K562 (cell line): Measurements from ENCODE around the gene PDE3A. TPM values are rescaled to one million over a fixed set of nuclear protein-coding genes. Genes with fewer than 3 reads are reported as not detected.

Source experiments
- ATAC-seq: fragments of 200-7000 bp; cut with Tn5 transposase; 3 replicates; pipeline ENCODE4 v1.9.1; 2020; ENCODE audit warnings: moderate library complexity
- BruUV-seq: library from RNA; stranded (reverse); fragments of 400-500 nt; replicated peaks from 2 replicates; lab custom pipeline; 2021; lab: Mats Ljungman, UMichigan
- CTCF ChIA-PET: fragments of 300-600 bp; formaldehyde crosslinking; extraction: SDS; loops from one replicate; lab custom pipeline; 2021; ENCODE audit warnings: low intra/inter-chr PET ratio; lab: Yijun Ruan, JAX
- POLR2A ChIA-PET: fragments of 300-600, 350-650 bp; sonication (Branson Sonifier 250); formaldehyde crosslinking; extraction: SDS; loops from one replicate; lab custom pipeline; 2021; ENCODE audit warnings: antibody characterized with exemption, inconsistent platforms; lab: Yijun Ruan, JAX
- DNase-seq, 4 experiments: peaks; one replicate each; pipeline versions ENCODE4 v3.0.0 to v3.0.0-alpha.2; 2011 to 2018; ENCODE audit warnings: low spot score in 3 of 4, mixed read lengths in 3 of 4; ENCODE audit errors: extremely low read depth in 1 of 4
- FAIRE-seq: peaks from 2 replicates; lab custom pipeline; 2011; peaks lifted over from hg19 to GRCh38; lab: Jason Lieb, UNC
- H2AFZ ChIP-seq: 2 replicates; pipeline ENCODE4 v1.6.0; 2011; ENCODE audit warnings: low read depth, low read length, control low read depth, inconsistent platforms
- H3K27ac ChIP-seq: fragments of 200-600 bp; 3 replicates; pipeline ENCODE4 v1.8.0; 2011; ENCODE audit warnings: low read depth, mild to moderate bottlenecking, control low read depth, inconsistent platforms, low read length, moderate library complexity, mixed read lengths; ENCODE audit errors: extremely low read depth
- H3K27me3 ChIP-seq, 2 experiments: fragments of 300-600 bp in 1 of 2; 2 replicates in 1 of 2; 3 replicates in 1 of 2; pipeline versions ENCODE4 v1.6.0 to v1.8.0; 2011; ENCODE audit warnings: inconsistent platforms in 2 of 2, low read length in 2 of 2, mild to moderate bottlenecking in 1 of 2, mixed read lengths in 1 of 2, moderate library complexity in 1 of 2; ENCODE audit not compliant: control insufficient read depth in 2 of 2, insufficient read depth in 2 of 2
- H3K36me3 ChIP-seq: fragments of 300-600 bp; 3 replicates; pipeline ENCODE4 v1.8.0; 2011; ENCODE audit warnings: mild to moderate bottlenecking, low read length, inconsistent platforms; ENCODE audit not compliant: control insufficient read depth, insufficient read depth
- H3K4me1 ChIP-seq, 2 experiments: fragments of 200-600 bp in 1 of 2; replicated peaks in 1 of 2; 2 replicates in 1 of 2; 3 replicates in 1 of 2; pipeline versions ENCODE4 v1.5.1 to v1.8.0; 2011; ENCODE audit warnings: inconsistent platforms in 2 of 2, low read length in 2 of 2, mild to moderate bottlenecking in 1 of 2, mixed read lengths in 1 of 2, moderate library complexity in 1 of 2; ENCODE audit not compliant: control insufficient read depth in 2 of 2, insufficient read depth in 2 of 2
- H3K4me2 ChIP-seq: 2 replicates; pipeline ENCODE4 v1.6.1; 2011; ENCODE audit warnings: low read length, control low read depth, inconsistent platforms, mixed read lengths; ENCODE audit not compliant: insufficient read depth
- H3K4me3 ChIP-seq: fragments of 200-600 bp; sonication (generic), shearing (Covaris generic); 2 replicates; pipeline ENCODE4 v1.5.1; 2016; ENCODE audit warnings: control low read depth, inconsistent platforms
- H3K79me2 ChIP-seq: fragments of 200-600 bp; 3 replicates; pipeline ENCODE4 v1.8.0; 2011; ENCODE audit warnings: low read length, inconsistent platforms; ENCODE audit not compliant: control insufficient read depth, insufficient read depth
- H3K9ac ChIP-seq, 2 experiments: 2 replicates each; pipeline versions ENCODE4 v1.6.0 to v1.6.1; 2011; ENCODE audit warnings: low read depth in 2 of 2, low read length in 2 of 2, control low read depth in 1 of 2, inconsistent platforms in 1 of 2, mild to moderate bottlenecking in 1 of 2, mixed read lengths in 1 of 2; ENCODE audit not compliant: insufficient read depth in 1 of 2
- H3K9me1 ChIP-seq: one replicate; pipeline ENCODE4 v1.6.0; 2011; ENCODE audit warnings: inconsistent platforms, mild to moderate bottlenecking, low read length, moderate library complexity; ENCODE audit not compliant: control insufficient read depth, insufficient read depth
- H3K9me3 ChIP-seq: replicated peaks from 2 replicates; pipeline ENCODE4 v1.5.1; 2011; ENCODE audit warnings: low read depth, low read length, inconsistent platforms; ENCODE audit not compliant: control insufficient read depth, insufficient read depth
- H4K20me1 ChIP-seq: replicated peaks from 2 replicates; pipeline ENCODE4 v1.6.1; 2011; ENCODE audit warnings: low read length, inconsistent platforms, mixed read lengths; ENCODE audit not compliant: control insufficient read depth, insufficient read depth
- ATF3 ChIP-seq, 2 experiments: fragments of 450-650 bp in 1 of 2; sonication (generic) in 1 of 2; formaldehyde crosslinking in 1 of 2; IDR thresholded peaks in 1 of 2; conservative IDR thresholded peaks in 1 of 2; 2 replicates each; pipeline versions ENCODE4 v1.6.1 to v1.8.1; 2016 to 2023; ENCODE audit warnings: mild to moderate bottlenecking in 2 of 2, moderate library complexity in 2 of 2, inconsistent platforms in 1 of 2, missing genetic modification reagents in 1 of 2
- BACH1 ChIP-seq: fragments of 200-800 bp; sonication (Bioruptor generic); IDR thresholded peaks from 2 replicates; pipeline ENCODE4 v1.6.1; 2016; ENCODE audit warnings: missing genetic modification characterization, missing compliant biosample characterization
- BCL6 ChIP-seq: fragments of 250-450 bp; sonication (Bioruptor Pico); IDR thresholded peaks from 2 replicates; pipeline ENCODE4 v1.4.0; 2020
- CBX8 ChIP-seq: fragments of 200-600 bp; sonication (generic); IDR thresholded peaks from 2 replicates; pipeline ENCODE4 v1.6.1; 2012; ENCODE audit warnings: borderline replicate concordance, mixed run types, low read depth, mild to moderate bottlenecking, moderate library complexity, mixed read lengths, low read length, control low read depth, inconsistent platforms; ENCODE audit not compliant: poor library complexity, severe bottlenecking; ENCODE audit errors: extremely low read depth
- CHAMP1 ChIP-seq: fragments of 450-650 bp; IDR thresholded peaks from 2 replicates; pipeline ENCODE4 v1.6.1; 2016; ENCODE audit warnings: mild to moderate bottlenecking
- HMG20B ChIP-seq: fragments of 250-450 bp; sonication (Bioruptor Pico); IDR thresholded peaks from 2 replicates; pipeline ENCODE4 v1.5.0; 2021; ENCODE audit warnings: mild to moderate bottlenecking
- IRF2 ChIP-seq: sonication (generic); formaldehyde crosslinking; IDR thresholded peaks from 2 replicates; pipeline ENCODE4 v1.8.1; 2022; ENCODE audit warnings: mild to moderate bottlenecking, missing genetic modification reagents
- MCM7 ChIP-seq, 2 experiments: fragments of 450-650 bp; IDR thresholded peaks; 2 replicates each; pipeline ENCODE4 v1.6.1; 2016 to 2018
- PHB ChIP-seq: fragments of 250-450 bp; sonication (Bioruptor Pico); IDR thresholded peaks from 2 replicates; pipeline ENCODE4 v1.5.0; 2021
- SIX5 ChIP-seq, 2 experiments: IDR thresholded peaks; 2 replicates each; pipeline ENCODE4 v1.6.1; 2011; ENCODE audit warnings: low read length in 2 of 2, borderline replicate concordance in 1 of 2, low read depth in 1 of 2, mild to moderate bottlenecking in 1 of 2, moderate library complexity in 1 of 2; ENCODE audit not compliant: insufficient read depth in 1 of 2
- SP2 ChIP-seq: IDR thresholded peaks from 2 replicates; pipeline ENCODE4 v1.6.1; 2011; ENCODE audit warnings: mild to moderate bottlenecking, low read depth, low read length, moderate library complexity; ENCODE audit not compliant: poor library complexity, severe bottlenecking; ENCODE audit errors: extremely low read depth
- XRCC4 ChIP-seq: IDR thresholded peaks from one replicate; pipeline ENCODE4 v1.6.1; 2011; ENCODE audit not compliant: insufficient read depth, insufficient read length; ENCODE audit errors: extremely low read depth
- XRCC5 ChIP-seq: fragments of 200-400 bp; formaldehyde crosslinking; IDR thresholded peaks from 2 replicates; pipeline ENCODE4 v1.6.1; 2017; ENCODE audit warnings: low read depth, mild to moderate bottlenecking, low read length
- ZNF449 ChIP-seq: fragments of 250-450 bp; sonication (Bioruptor Pico); IDR thresholded peaks from 2 replicates; pipeline ENCODE4 v1.8.0; 2022; ENCODE audit warnings: moderate library complexity, mild to moderate bottlenecking, inconsistent platforms
- ZNF830 ChIP-seq: fragments of 250-450 bp; sonication (Bioruptor Pico); IDR thresholded peaks from 2 replicates; pipeline ENCODE4 v1.5.0; 2021; ENCODE audit warnings: mild to moderate bottlenecking
- WGBS: fragments of 100-300 bp; shearing (Covaris generic); methylation state at CpG from one replicate; pipeline ENCODE4 v1.1.6; 2016; ENCODE audit warnings: low coverage, mixed read lengths; ENCODE audit not compliant: insufficient coverage; ENCODE audit errors: missing lambda C conversion rate; 5-methylcytosine and 5-hydroxymethylcytosine counted together
- in situ Hi-C: fragments of 300-500 bp; cut with MboI; formaldehyde crosslinking; loops from 4 replicates; pipeline ENCODE4 v1.15.0; 2018; ENCODE audit warnings: inconsistent platforms, mixed read lengths
- intact Hi-C: fragments of 100-400 bp; cut with micrococcal nuclease; formaldehyde crosslinking; loops from 2 replicates; pipeline ENCODE4 v1.14.2; 2022
- polyA plus RNA-seq, 8 experiments: library from polyadenylated mRNA; depleted of rRNA in 4 of 8; stranded (reverse) in 5 of 8; unstranded in 3 of 8; fragments of >200 nt; fragmentation: Nextera tagmentation in 2 of 8; fragmentation: Illumina TruSeq in 1 of 8; extraction: Ambion mirVana in 2 of 8; extraction: Trizol in 1 of 8; gene quantifications; 2 replicates each; pipeline versions ENCODE4 v1.2.1 to v1.2.3, GENCODE V29; 2011 to 2014; ENCODE audit warnings: inconsistent platforms in 1 of 8, missing spikeins in 1 of 8
- total RNA-seq, 7 experiments: library from RNA; depleted of rRNA in 6 of 7; stranded (reverse); fragments of >200 nt in 6 of 7; fragmentation: Illumina TruSeq in 2 of 7; extraction: Trizol in 2 of 7; gene quantifications; 2 replicates each; pipeline versions ENCODE4 v1.2.1 to v1.2.3, GENCODE V29; 2011 to 2021; ENCODE audit warnings: low replicate concordance in 1 of 7

Gene PDE3A
- total and polyA plus RNA-seq, 9 of the 15 experiments (the other 6 are each of a cell fraction or from before 2014, with no cell fraction given): 0.02 TPM; not detected in 8

- no peak overlapping the region for H3K4me2 ChIP-seq
- intact Hi-C loops: no loop called here
- H3K4me1 ChIP-seq: no peaks in the 10 kb centered on the region
- no peak overlapping the region for H3K9ac ChIP-seq
- WGBS: 0% methylated on average over 1 of the region's 1 CpG
- H2AFZ ChIP-seq: no peak overlapping the region
- FAIRE-seq: no peak
- H3K27me3 ChIP-seq: no peaks in the 10 kb centered on the region
- no peaks in the 10 kb centered on the region for H3K9me1 ChIP-seq
- in situ Hi-C loops: no loop called here
- POLR2A ChIA-PET: no interaction called here
- no peak for ATAC-seq
- H4K20me1 ChIP-seq: no peaks in the 10 kb centered on the region
- no peak overlapping the region for H3K4me3 ChIP-seq
- H3K27ac ChIP-seq: no peak overlapping the region
- no peaks in the 10 kb centered on the region for H3K9me3 ChIP-seq
- H3K36me3 ChIP-seq: no peaks in the 10 kb centered on the region
- CTCF ChIA-PET: no interaction called here
- no peak for DNase-seq
- no peaks in the 10 kb centered on the region for H3K79me2 ChIP-seq
- no TSS peak for BruUV-seq
- TF ChIP-seq MCM7 (IDR thresholded peaks at IDR 0.05): no peak
- TF ChIP-seq CBX8: no peak
- TF ChIP-seq BCL6 (CRISPR knock-in tag): no peak
- no peak for TF ChIP-seq HMG20B
- no peak for TF ChIP-seq ZNF830 (CRISPR knock-in tag)
- TF ChIP-seq ATF3 (IDR thresholded peaks at IDR 0.05): no peak
- no peak for TF ChIP-seq ATF3 (CRISPR knock-in tag; conservative IDR thresholded peaks at IDR 0.05)
- TF ChIP-seq ZNF449 (CRISPR knock-in tag): no peak
- no peak for TF ChIP-seq BACH1 (tag)
- TF ChIP-seq XRCC5: no peak
- TF ChIP-seq CHAMP1: no peak
- TF ChIP-seq IRF2: no peak
- TF ChIP-seq SP2: no peak
- TF ChIP-seq PHB (CRISPR knock-in tag): no peak
- no peak for TF ChIP-seq XRCC4
- TF ChIP-seq SIX5 (IDR thresholded peaks at IDR 0.05; ENCODE audit: borderline replicate concordance in 1 of 2, insufficient read depth in 1 of 2, low read depth in 1 of 2, low read length in 2 of 2): no peak
Observed at GRCh38 chr12:20440408-20440807, 72.1 kb downstream of the PDE3A start.
